Measurements from ENCODE around the gene CDT1.
A peak's percentile ranks its signal among the peaks of the same experiment; 100 is the strongest.
"Not testable (repeated sequence)": the region's sequence is repeated elsewhere in the genome, so short reads cannot be mapped to it uniquely, and the experiment has no call there.

The CDT1 gene

GRCh38 chr16:88769617-88770460 is 33.8 kb upstream of the CDT1 start:
- DNase-seq: no peak

GRCh38 chr16:88770461-88771293 is 32.9 kb upstream of the CDT1 start:
- DNase-seq: peak; percentile 76

- DNase-seq: no peak
These were observed 32.3 kb upstream of the CDT1 start for GRCh38 chr16:88771294-88771772.

- DNase-seq: not testable (repeated sequence)
These were observed 31.8 kb upstream of the CDT1 start for GRCh38 chr16:88771781-88772180.

- peak; percentile 82 for DNase-seq
These were observed 30.4 kb upstream of the CDT1 start for GRCh38 chr16:88772871-88773811.

GRCh38 chr16:88773812-88774291 is 29.7 kb upstream of the CDT1 start:
- peak; percentile 73 for DNase-seq

- DNase-seq: no peak
These were observed 28.8 kb upstream of the CDT1 start for GRCh38 chr16:88774544-88775393.

- no peak for DNase-seq
These were observed 27.8 kb upstream of the CDT1 start for GRCh38 chr16:88775825-88776224.

- DNase-seq: no peak
These were observed 25.9 kb upstream of the CDT1 start for GRCh38 chr16:88777471-88778270.

- DNase-seq: no peak
These were observed 25.4 kb upstream of the CDT1 start for GRCh38 chr16:88778271-88778525.

- DNase-seq: no peak
These were observed 25.0 kb upstream of the CDT1 start for GRCh38 chr16:88778541-88779065.

- DNase-seq: peak; percentile 67
These were observed 24.0 kb upstream of the CDT1 start for GRCh38 chr16:88779406-88780141.

- DNase-seq: no peak
These were observed 23.2 kb upstream of the CDT1 start for GRCh38 chr16:88780142-88781062.

GRCh38 chr16:88781140-88782077 is 22.2 kb upstream of the CDT1 start:
- DNase-seq: no peak

GRCh38 chr16:88782454-88783390 is 20.9 kb upstream of the CDT1 start:
- DNase-seq: no peak

GRCh38 chr16:88783391-88784073 is 20.1 kb upstream of the CDT1 start:
- no peak for DNase-seq
